KMS-11 (cell line): Measurements from ENCODE around the gene MAP7D2.

Source experiments
- H2AFZ ChIP-seq: fragments of 200-600 bp; sonication (generic); 2 replicates; pipeline ENCODE4 v1.6.1; 2016; ENCODE audit warnings: antibody characterized with exemption, mixed run types, low read depth
- H3K27ac ChIP-seq: fragments of 200-600 bp; sonication (generic); 2 replicates; pipeline ENCODE4 v1.6.1; 2016; ENCODE audit warnings: mild to moderate bottlenecking, mixed run types
- H3K27me3 ChIP-seq: fragments of 200-600 bp; sonication (generic); 2 replicates; pipeline ENCODE4 v1.6.1; 2017; ENCODE audit warnings: mild to moderate bottlenecking, low read depth, mixed run types, moderate library complexity; ENCODE audit not compliant: insufficient read depth
- H3K36me3 ChIP-seq: fragments of 200-600 bp; sonication (generic); 2 replicates; pipeline ENCODE4 v1.6.1; 2017; ENCODE audit warnings: mild to moderate bottlenecking, mixed run types; ENCODE audit not compliant: insufficient read depth
- H3K4me1 ChIP-seq: fragments of 200-600 bp; sonication (generic); 2 replicates; pipeline ENCODE4 v1.6.1; 2016; ENCODE audit warnings: mild to moderate bottlenecking, low read depth, mixed run types; ENCODE audit not compliant: poor library complexity, severe bottlenecking
- H3K4me2 ChIP-seq: fragments of 200-600 bp; sonication (generic); 2 replicates; pipeline ENCODE4 v1.7.0; 2016; ENCODE audit warnings: mild to moderate bottlenecking, mixed run types
- H3K4me3 ChIP-seq: fragments of 200-600 bp; sonication (generic); IDR thresholded peaks from 2 replicates; pipeline ENCODE4 v1.6.1; 2017; ENCODE audit warnings: low read depth, low read length, mixed read lengths; ENCODE audit not compliant: insufficient read depth
- H3K79me2 ChIP-seq: fragments of 200-600 bp; sonication (generic); 2 replicates; pipeline ENCODE4 v1.6.1; 2016; ENCODE audit warnings: low read depth, mixed run types; ENCODE audit not compliant: insufficient read depth
- H3K9ac ChIP-seq: fragments of 200-600 bp; sonication (generic); 2 replicates; pipeline ENCODE4 v1.6.1; 2016; ENCODE audit warnings: mild to moderate bottlenecking, mixed run types
- H4K20me1 ChIP-seq: fragments of 200-600 bp; sonication (generic); 2 replicates; pipeline ENCODE4 v1.6.1; 2016; ENCODE audit warnings: mild to moderate bottlenecking, mixed run types; ENCODE audit not compliant: insufficient read depth
- CTCF ChIP-seq: fragments of 200-600 bp; sonication (generic); conservative IDR thresholded peaks from 2 replicates; pipeline ENCODE4 v1.6.1; 2017; ENCODE audit warnings: low read depth, mild to moderate bottlenecking, antibody characterized with exemption, low read length, moderate library complexity, mixed read lengths

MAP7D2 gene

GRCh38 chrX:20059467-20060128 lies 57.1 kb downstream of the MAP7D2 start:
- no peak overlapping the region for H2AFZ ChIP-seq
- H3K27ac ChIP-seq = no peak overlapping the region
- no peaks in the 10 kb centered on the region for H3K27me3 ChIP-seq
- H4K20me1 ChIP-seq = no peaks in the 10 kb centered on the region
- H3K4me1 ChIP-seq = peaks cover 32% of the 10 kb centered on the region
- H3K36me3 ChIP-seq = no peaks in the 10 kb centered on the region
- H3K79me2 ChIP-seq = no peaks in the 10 kb centered on the region
- no peak overlapping the region for H3K9ac ChIP-seq
- no peak for TF ChIP-seq CTCF
- H3K4me2 ChIP-seq = no peak overlapping the region
- no peak overlapping the region for H3K4me3 ChIP-seq

- no peak overlapping the region for H3K27ac ChIP-seq
- H3K36me3 ChIP-seq = no peaks in the 10 kb centered on the region
- H3K27me3 ChIP-seq = no peaks in the 10 kb centered on the region
- no peak overlapping the region for H3K4me3 ChIP-seq
- TF ChIP-seq CTCF = no peak
- peaks cover 26% of the 10 kb centered on the region for H3K4me1 ChIP-seq
- H2AFZ ChIP-seq = no peak overlapping the region
- H3K4me2 ChIP-seq = no peak overlapping the region
- no peak overlapping the region for H3K9ac ChIP-seq
- no peaks in the 10 kb centered on the region for H3K79me2 ChIP-seq
- no peaks in the 10 kb centered on the region for H4K20me1 ChIP-seq
These were observed 59.2 kb downstream of the MAP7D2 start for GRCh38 chrX:20057479-20057878.

- no peak overlapping the region for H3K4me3 ChIP-seq
- no peaks in the 10 kb centered on the region for H4K20me1 ChIP-seq
- H2AFZ ChIP-seq = no peak overlapping the region
- no peak overlapping the region for H3K4me2 ChIP-seq
- no peaks in the 10 kb centered on the region for H3K36me3 ChIP-seq
- H3K4me1 ChIP-seq = peaks cover 19% of the 10 kb centered on the region
- no peaks in the 10 kb centered on the region for H3K27me3 ChIP-seq
- H3K79me2 ChIP-seq = no peaks in the 10 kb centered on the region
- no peak overlapping the region for H3K9ac ChIP-seq
- TF ChIP-seq CTCF = no peak
- H3K27ac ChIP-seq = no peak overlapping the region
These were observed 60.0 kb downstream of the MAP7D2 start for GRCh38 chrX:20056704-20057103.

- Histone ChIP-seq H3K4me1 (no peaks in the 10 kb centered on the region), H3K27me3 (no peaks in the 10 kb centered on the region), H3K4me2 (no peak overlapping the region), H3K79me2 (no peaks in the 10 kb centered on the region), H3K27ac (no peak overlapping the region), H3K4me3 (no peak overlapping the region), H2AFZ (no peak overlapping the region), H3K36me3 (no peaks in the 10 kb centered on the region), H4K20me1 (no peaks in the 10 kb centered on the region), H3K9ac (no peak overlapping the region)
- no peak for TF ChIP-seq CTCF
These were observed 63.2 kb downstream of the MAP7D2 start for GRCh38 chrX:20053537-20053936.
